ENCODE data around the gene PHLPP1.

The PHLPP1 gene

DNA sequence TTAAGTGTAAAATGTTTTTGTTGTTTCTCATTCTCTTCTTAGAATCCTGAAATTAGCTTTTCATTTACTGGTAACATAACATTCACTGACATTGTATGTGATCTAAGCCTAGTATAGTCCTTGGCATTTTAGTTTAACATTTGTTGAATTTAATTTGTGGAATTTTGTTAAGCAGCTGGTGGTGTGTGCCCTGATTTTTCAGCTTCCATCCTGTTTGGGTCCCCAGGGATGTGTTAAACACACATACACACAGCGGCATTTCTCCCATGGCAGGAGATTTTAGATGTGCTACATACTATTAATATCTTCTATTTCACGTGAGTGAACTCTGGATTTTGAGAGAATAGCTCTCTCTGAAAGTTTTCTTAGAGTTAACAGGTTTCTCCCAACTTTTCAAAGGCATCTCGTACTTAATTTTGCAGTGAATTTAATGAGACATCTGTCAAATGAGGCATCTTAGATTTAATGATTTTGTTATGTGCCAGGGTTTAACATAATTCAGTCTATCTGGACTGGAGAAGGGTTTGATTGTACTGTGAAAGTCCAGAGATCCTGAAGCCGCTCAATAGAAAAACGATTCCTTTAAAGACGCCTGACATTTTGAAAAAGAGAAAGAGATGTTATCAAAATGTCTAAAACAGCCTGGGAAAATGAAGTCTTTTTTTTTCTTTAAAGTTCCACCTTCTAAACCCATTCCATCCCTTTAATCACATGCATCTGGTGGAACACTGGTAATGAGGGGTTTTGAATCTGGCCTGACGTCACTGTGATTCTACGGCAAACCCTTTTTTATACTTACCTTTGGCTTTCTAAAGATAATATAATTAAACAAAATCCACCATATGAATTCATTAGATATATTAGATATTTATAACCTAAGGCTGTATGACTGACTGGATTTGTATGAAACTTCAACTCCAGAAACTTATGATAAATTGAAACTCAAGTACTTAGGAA, 6.8 kb downstream of the PHLPP1 start:
- Histone ChIP-seq H3K27me3 (ENCODE audit: low read depth, low read length) (no peaks in the 10 kb centered on the region), H4K20me1 (ENCODE audit: insufficient read depth, low read length) (no peaks in the 10 kb centered on the region), H3K27ac (ENCODE audit: low read length) (no peak overlapping the region), H2AFZ (ENCODE audit: low read depth, low read length) (no peak overlapping the region), H3K36me3 (replicated peaks; ENCODE audit: low read depth, low read length) (no peaks in the 10 kb centered on the region), H3K9me3 (ENCODE audit: insufficient read depth, low read length) (no peaks in the 10 kb centered on the region), H3K4me1 (ENCODE audit: low read length) (peaks cover 13% of the 10 kb centered on the region), H3K4me3 (ENCODE audit: low read length) (no peak overlapping the region), H3K79me2 (ENCODE audit: low read length) (peaks cover 6% of the 10 kb centered on the region; the same call in 1 of the 2 replicates), H3K9ac (ENCODE audit: low read length) (no peak overlapping the region), H3K4me2 (ENCODE audit: low read length) (no peak overlapping the region)
- TF ChIP-seq, protein P1, sequence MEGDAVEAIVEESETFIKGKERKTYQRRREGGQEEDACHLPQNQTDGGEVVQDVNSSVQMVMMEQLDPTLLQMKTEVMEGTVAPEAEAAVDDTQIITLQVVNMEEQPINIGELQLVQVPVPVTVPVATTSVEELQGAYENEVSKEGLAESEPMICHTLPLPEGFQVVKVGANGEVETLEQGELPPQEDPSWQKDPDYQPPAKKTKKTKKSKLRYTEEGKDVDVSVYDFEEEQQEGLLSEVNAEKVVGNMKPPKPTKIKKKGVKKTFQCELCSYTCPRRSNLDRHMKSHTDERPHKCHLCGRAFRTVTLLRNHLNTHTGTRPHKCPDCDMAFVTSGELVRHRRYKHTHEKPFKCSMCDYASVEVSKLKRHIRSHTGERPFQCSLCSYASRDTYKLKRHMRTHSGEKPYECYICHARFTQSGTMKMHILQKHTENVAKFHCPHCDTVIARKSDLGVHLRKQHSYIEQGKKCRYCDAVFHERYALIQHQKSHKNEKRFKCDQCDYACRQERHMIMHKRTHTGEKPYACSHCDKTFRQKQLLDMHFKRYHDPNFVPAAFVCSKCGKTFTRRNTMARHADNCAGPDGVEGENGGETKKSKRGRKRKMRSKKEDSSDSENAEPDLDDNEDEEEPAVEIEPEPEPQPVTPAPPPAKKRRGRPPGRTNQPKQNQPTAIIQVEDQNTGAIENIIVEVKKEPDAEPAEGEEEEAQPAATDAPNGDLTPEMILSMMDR (IDR thresholded peaks at IDR 0.05; ENCODE audit: low read depth, low read length): no peak
- no peak for TF ChIP-seq EZH2phosphoT487 (IDR thresholded peaks at IDR 0.05; ENCODE audit: low read depth)

DNA sequence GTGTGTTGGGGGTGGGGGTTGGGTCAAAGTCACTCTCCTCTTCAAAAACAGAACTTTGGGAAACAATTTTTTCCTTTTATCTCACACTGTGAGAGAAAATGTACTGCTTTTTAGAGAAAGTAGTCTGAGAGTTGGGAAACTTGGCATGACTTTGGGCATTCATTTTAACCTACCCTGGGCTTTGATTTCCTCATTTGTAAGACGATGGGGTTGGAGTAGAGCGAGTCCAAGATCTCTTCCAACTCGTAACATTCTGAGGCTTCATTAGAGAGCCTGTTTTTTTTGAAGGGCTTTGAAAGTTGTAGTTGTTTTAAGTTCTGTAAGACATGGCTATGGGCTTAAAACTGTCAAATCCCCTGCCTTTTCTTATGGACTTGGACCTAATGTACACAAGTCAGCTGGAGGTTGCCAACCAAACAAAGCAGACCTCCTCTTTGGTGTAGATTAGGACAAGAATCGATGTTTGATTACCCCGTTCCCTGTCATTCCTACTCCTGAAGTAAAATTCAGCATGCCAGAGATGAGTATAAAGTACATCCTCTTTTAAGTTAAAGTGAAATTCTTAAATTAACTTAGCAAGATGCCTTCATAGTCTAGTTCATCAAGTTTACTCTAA, 8.4 kb downstream of the PHLPP1 start:
- H3K27ac ChIP-seq (ENCODE audit: low read length): no peak overlapping the region
- no peak overlapping the region for H3K9ac ChIP-seq (ENCODE audit: low read length)
- TF ChIP-seq, protein P1 (IDR thresholded peaks at IDR 0.05; ENCODE audit: low read depth, low read length): no peak
- TF ChIP-seq EZH2phosphoT487 (IDR thresholded peaks at IDR 0.05; ENCODE audit: low read depth): no peak
- H3K4me3 ChIP-seq (ENCODE audit: low read length): no peak overlapping the region
- H3K9me3 ChIP-seq (ENCODE audit: insufficient read depth, low read length): no peaks in the 10 kb centered on the region
- no peaks in the 10 kb centered on the region for H3K27me3 ChIP-seq (ENCODE audit: low read depth, low read length)
- no peak overlapping the region for H2AFZ ChIP-seq (ENCODE audit: low read depth, low read length)
- H3K4me1 ChIP-seq (ENCODE audit: low read length): no peaks in the 10 kb centered on the region
- no peak overlapping the region for H3K4me2 ChIP-seq (ENCODE audit: low read length)
- H4K20me1 ChIP-seq (ENCODE audit: insufficient read depth, low read length): no peaks in the 10 kb centered on the region
- peaks cover 3% of the 10 kb centered on the region; the same call in 1 of the 2 replicates for H3K79me2 ChIP-seq (ENCODE audit: low read length)
- H3K36me3 ChIP-seq (replicated peaks; ENCODE audit: low read depth, low read length): no peaks in the 10 kb centered on the region

DNA sequence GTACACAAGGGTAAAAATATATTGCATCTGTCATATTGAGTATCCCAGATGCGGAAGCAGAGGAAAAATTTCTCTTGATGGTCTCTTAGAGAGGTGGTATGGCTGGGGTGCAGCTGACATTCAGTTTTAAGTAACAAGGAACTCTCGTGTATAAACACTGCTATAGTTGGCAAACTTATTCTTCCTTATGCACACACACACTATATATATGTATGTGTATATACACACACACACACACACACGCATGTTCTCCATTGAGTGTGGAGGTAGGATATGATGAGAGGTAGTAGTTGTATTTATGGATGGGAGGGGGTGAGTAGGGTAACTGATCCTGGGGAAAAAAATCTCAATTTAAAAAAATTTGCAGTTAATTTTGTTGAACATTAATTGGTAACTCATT, 10.6 kb downstream of the PHLPP1 start:
- H3K4me3 ChIP-seq (ENCODE audit: low read length): no peak overlapping the region
- no peak overlapping the region for H3K27ac ChIP-seq (ENCODE audit: low read length)
- H2AFZ ChIP-seq (ENCODE audit: low read depth, low read length): no peak overlapping the region
- H4K20me1 ChIP-seq (ENCODE audit: insufficient read depth, low read length): no peaks in the 10 kb centered on the region
- no peak overlapping the region for H3K9ac ChIP-seq (ENCODE audit: low read length)
- H3K27me3 ChIP-seq (ENCODE audit: low read depth, low read length): no peaks in the 10 kb centered on the region
- no peaks in the 10 kb centered on the region for H3K36me3 ChIP-seq (replicated peaks; ENCODE audit: low read depth, low read length)
- TF ChIP-seq, protein P1 (IDR thresholded peaks at IDR 0.05; ENCODE audit: low read depth, low read length): no peak
- no peaks in the 10 kb centered on the region for H3K79me2 ChIP-seq (ENCODE audit: low read length)
- no peaks in the 10 kb centered on the region for H3K9me3 ChIP-seq (ENCODE audit: insufficient read depth, low read length)
- no peaks in the 10 kb centered on the region for H3K4me1 ChIP-seq (ENCODE audit: low read length)
- H3K4me2 ChIP-seq (ENCODE audit: low read length): no peak overlapping the region

DNA sequence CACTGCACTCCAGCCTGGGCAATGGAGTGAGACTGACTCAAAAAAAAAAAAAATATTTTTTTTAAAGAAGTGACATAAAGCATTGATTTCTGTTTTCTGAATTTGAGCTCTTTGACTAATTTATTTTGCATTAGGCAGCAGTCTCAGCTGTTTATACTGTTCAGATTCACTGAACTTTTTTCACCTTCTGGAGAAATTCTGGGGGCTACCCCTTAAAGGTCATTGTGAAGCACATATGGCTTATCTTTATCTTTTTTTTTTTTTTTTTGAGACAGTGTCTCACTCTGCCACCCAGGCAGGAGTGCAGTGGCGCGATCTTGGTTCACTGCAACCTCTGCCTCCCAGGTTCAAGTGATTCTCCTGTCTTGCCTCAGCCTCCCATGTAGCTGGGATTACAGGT, 12.9 kb downstream of the PHLPP1 start:
- H3K27ac ChIP-seq (ENCODE audit: low read length): no peak overlapping the region
- H3K4me2 ChIP-seq (ENCODE audit: low read length): no peak overlapping the region
- H4K20me1 ChIP-seq (ENCODE audit: insufficient read depth, low read length): no peaks in the 10 kb centered on the region
- H2AFZ ChIP-seq (ENCODE audit: low read depth, low read length): no peak overlapping the region
- H3K4me1 ChIP-seq (ENCODE audit: low read length): no peaks in the 10 kb centered on the region
- H3K79me2 ChIP-seq (ENCODE audit: low read length): no peaks in the 10 kb centered on the region
- no peak for TF ChIP-seq EZH2phosphoT487 (IDR thresholded peaks at IDR 0.05; ENCODE audit: low read depth)
- TF ChIP-seq, protein P1 (IDR thresholded peaks at IDR 0.05; ENCODE audit: low read depth, low read length): no peak
- H3K27me3 ChIP-seq (ENCODE audit: low read depth, low read length): no peaks in the 10 kb centered on the region
- no peak overlapping the region for H3K9ac ChIP-seq (ENCODE audit: low read length)
- H3K4me3 ChIP-seq (ENCODE audit: low read length): no peak overlapping the region
- H3K36me3 ChIP-seq (replicated peaks; ENCODE audit: low read depth, low read length): peaks cover 10% of the 10 kb centered on the region
- peaks cover 17% of the 10 kb centered on the region; the same call in 1 of the 2 replicates for H3K9me3 ChIP-seq (ENCODE audit: insufficient read depth, low read length)
